GM18508 (cell line): ENCODE results near the gene RAD51B.
"Not testable (repeated sequence)": the region's sequence is repeated elsewhere in the genome, so short reads cannot be mapped to it uniquely, and the experiment has no call there.

Experiments
- ATAC-seq: cut with Tn5 transposase; IDR thresholded peaks from one replicate; pipeline ENCODE4 v1.9.1; 2021; ENCODE audit warnings: moderate number of reproducible peaks; ENCODE audit not compliant: insufficient read depth, unreplicated experiment

RAD51B gene

GRCh38 chr14:67973436-67973835 lies 153.9 kb downstream of the RAD51B start:
- no peak for ATAC-seq

- no peak for ATAC-seq
Measured at GRCh38 chr14:67975470-67975869, 155.9 kb downstream of the RAD51B start.

- no peak for ATAC-seq
Measured at GRCh38 chr14:67977434-67978034, 158.0 kb downstream of the RAD51B start.

- no peak for ATAC-seq
Measured at GRCh38 chr14:67978749-67979148, 159.2 kb downstream of the RAD51B start.

- ATAC-seq = no peak
Measured at GRCh38 chr14:67982711-67983608, 163.4 kb downstream of the RAD51B start.

GRCh38 chr14:67984274-67984673 lies 164.7 kb downstream of the RAD51B start:
- no peak for ATAC-seq

- ATAC-seq = no peak
Measured at GRCh38 chr14:67986131-67986841, 166.7 kb downstream of the RAD51B start.

- ATAC-seq = no peak
Measured at GRCh38 chr14:67987606-67988005, 168.0 kb downstream of the RAD51B start.

GRCh38 chr14:67988210-67988609 lies 168.6 kb downstream of the RAD51B start:
- ATAC-seq = not testable (repeated sequence)

GRCh38 chr14:67990576-67990975 lies 171.0 kb downstream of the RAD51B start:
- ATAC-seq = no peak

- ATAC-seq = no peak
Measured at GRCh38 chr14:67994531-67994930, 175.0 kb downstream of the RAD51B start.

GRCh38 chr14:67996235-67996634 lies 176.7 kb downstream of the RAD51B start:
- ATAC-seq = no peak

- ATAC-seq = no peak
Measured at GRCh38 chr14:67998834-67999233, 179.3 kb downstream of the RAD51B start.

- no peak for ATAC-seq
Measured at GRCh38 chr14:67999290-67999689, 179.7 kb downstream of the RAD51B start.

- ATAC-seq = no peak
Measured at GRCh38 chr14:67999705-68000384, 180.3 kb downstream of the RAD51B start.

- ATAC-seq = no peak
Measured at GRCh38 chr14:68000511-68000910, 180.9 kb downstream of the RAD51B start.

- no peak for ATAC-seq
Measured at GRCh38 chr14:68008491-68008890, 188.9 kb downstream of the RAD51B start.

GRCh38 chr14:68011406-68012028 lies 191.9 kb downstream of the RAD51B start:
- ATAC-seq = no peak

GRCh38 chr14:68012871-68013270 lies 193.3 kb downstream of the RAD51B start:
- no peak for ATAC-seq

- no peak for ATAC-seq
Measured at GRCh38 chr14:68013326-68013725, 193.7 kb downstream of the RAD51B start.
